ENCODE results near the gene AKT1.

Gene AKT1

GRCh38 chr14:104756477-104757237 is 38.9 kb downstream of the AKT1 start:
- Histone ChIP-seq H3K4me1 (ENCODE audit: low read length) (peaks cover 19% of the 10 kb centered on the region), H3K9me3 (ENCODE audit: insufficient read depth, low read length) (no peaks in the 10 kb centered on the region), H3K9ac (ENCODE audit: low read length) (no peak overlapping the region), H3K4me2 (ENCODE audit: low read length) (no peak overlapping the region), H4K20me1 (ENCODE audit: insufficient read depth, low read length) (no peaks in the 10 kb centered on the region; the same call in 1 of the 2 replicates), H2AFZ (ENCODE audit: low read depth, low read length) (no peak overlapping the region), H3K27me3 (ENCODE audit: low read depth, low read length) (no peaks in the 10 kb centered on the region), H3K4me3 (ENCODE audit: low read length) (no peak overlapping the region), H3K79me2 (ENCODE audit: low read length) (peaks cover 45% of the 10 kb centered on the region), H3K36me3 (replicated peaks; ENCODE audit: low read depth, low read length) (peaks cover 32% of the 10 kb centered on the region), H3K27ac (ENCODE audit: low read length) (no peak overlapping the region)
- TF ChIP-seq CTCF (IDR thresholded peaks at IDR 0.05; ENCODE audit: low read depth, low read length) (no peak), EZH2phosphoT487 (IDR thresholded peaks at IDR 0.05; ENCODE audit: low read depth) (no peak)

- H3K4me1 ChIP-seq (ENCODE audit: low read length), result peaks cover 19% of the 10 kb centered on the region
- TF ChIP-seq CTCF (IDR thresholded peaks at IDR 0.05; ENCODE audit: low read depth, low read length), result no peak
- TF ChIP-seq EZH2phosphoT487 (IDR thresholded peaks at IDR 0.05; ENCODE audit: low read depth), result no peak
- H3K27me3 ChIP-seq (ENCODE audit: low read depth, low read length), result no peaks in the 10 kb centered on the region
- H4K20me1 ChIP-seq (ENCODE audit: insufficient read depth, low read length), result no peaks in the 10 kb centered on the region; the same call in 1 of the 2 replicates
- H2AFZ ChIP-seq (ENCODE audit: low read depth, low read length), result no peak overlapping the region
- no peak overlapping the region for H3K9ac ChIP-seq (ENCODE audit: low read length)
- H3K27ac ChIP-seq (ENCODE audit: low read length), result no peak overlapping the region
- peaks cover 23% of the 10 kb centered on the region for H3K36me3 ChIP-seq (replicated peaks; ENCODE audit: low read depth, low read length)
- H3K9me3 ChIP-seq (ENCODE audit: insufficient read depth, low read length), result no peaks in the 10 kb centered on the region
- H3K4me3 ChIP-seq (ENCODE audit: low read length), result no peak overlapping the region
- H3K79me2 ChIP-seq (ENCODE audit: low read length), result peaks cover 45% of the 10 kb centered on the region
- no peak overlapping the region for H3K4me2 ChIP-seq (ENCODE audit: low read length)
Measured at GRCh38 chr14:104755621-104756020, 39.9 kb downstream of the AKT1 start.

DNA sequence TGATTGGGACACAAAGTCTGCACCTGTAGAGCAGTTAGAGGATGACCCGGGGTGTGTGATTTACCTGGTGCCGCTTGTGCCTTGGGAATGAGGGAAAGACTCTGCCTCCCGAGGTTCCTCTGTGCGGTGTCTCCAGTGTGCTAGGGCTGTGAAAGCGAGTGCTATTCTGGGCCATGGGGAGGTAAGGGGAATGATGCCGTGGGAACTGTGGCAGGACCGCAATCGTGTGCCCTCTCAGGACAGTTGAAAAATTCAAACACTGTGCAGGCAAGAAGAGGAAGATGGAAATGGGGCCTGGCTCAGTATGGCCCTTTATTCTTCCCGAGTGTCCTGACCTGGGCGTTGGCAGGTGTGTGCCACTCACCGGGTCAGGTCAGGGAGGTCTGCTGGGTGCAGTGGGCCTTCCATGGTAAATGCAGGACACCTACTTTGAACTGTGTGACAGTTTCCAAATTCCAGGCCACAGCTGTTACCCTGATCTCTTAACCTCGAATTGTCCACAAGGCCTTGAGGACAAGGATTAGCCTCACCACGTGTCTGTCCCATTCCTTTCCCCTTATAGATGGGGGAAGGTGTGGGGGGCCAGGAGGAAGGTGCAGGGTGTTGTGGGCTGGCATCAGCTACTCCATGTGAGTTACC is 41.2 kb downstream of the AKT1 start:
- TF ChIP-seq CTCF (IDR thresholded peaks at IDR 0.05; ENCODE audit: low read depth, low read length), result no peak
- TF ChIP-seq EZH2phosphoT487 (IDR thresholded peaks at IDR 0.05; ENCODE audit: low read depth), result no peak
- H3K27ac ChIP-seq (ENCODE audit: low read length), result no peak overlapping the region
- peaks cover 19% of the 10 kb centered on the region for H3K36me3 ChIP-seq (replicated peaks; ENCODE audit: low read depth, low read length)
- no peaks in the 10 kb centered on the region for H3K9me3 ChIP-seq (ENCODE audit: insufficient read depth, low read length)
- peak overlapping the region; percentile 78 for H3K9ac ChIP-seq (ENCODE audit: low read length)
- H2AFZ ChIP-seq (ENCODE audit: low read depth, low read length), result no peak overlapping the region
- peaks cover 45% of the 10 kb centered on the region for H3K79me2 ChIP-seq (ENCODE audit: low read length)
- H3K4me2 ChIP-seq (ENCODE audit: low read length), result peak overlapping the region; percentile 95
- no peaks in the 10 kb centered on the region; the same call in 1 of the 2 replicates for H4K20me1 ChIP-seq (ENCODE audit: insufficient read depth, low read length)
- H3K27me3 ChIP-seq (ENCODE audit: low read depth, low read length), result no peaks in the 10 kb centered on the region
- peak overlapping the region; percentile 88 for H3K4me3 ChIP-seq (ENCODE audit: low read length)
- H3K4me1 ChIP-seq (ENCODE audit: low read length), result peaks cover 19% of the 10 kb centered on the region

DNA sequence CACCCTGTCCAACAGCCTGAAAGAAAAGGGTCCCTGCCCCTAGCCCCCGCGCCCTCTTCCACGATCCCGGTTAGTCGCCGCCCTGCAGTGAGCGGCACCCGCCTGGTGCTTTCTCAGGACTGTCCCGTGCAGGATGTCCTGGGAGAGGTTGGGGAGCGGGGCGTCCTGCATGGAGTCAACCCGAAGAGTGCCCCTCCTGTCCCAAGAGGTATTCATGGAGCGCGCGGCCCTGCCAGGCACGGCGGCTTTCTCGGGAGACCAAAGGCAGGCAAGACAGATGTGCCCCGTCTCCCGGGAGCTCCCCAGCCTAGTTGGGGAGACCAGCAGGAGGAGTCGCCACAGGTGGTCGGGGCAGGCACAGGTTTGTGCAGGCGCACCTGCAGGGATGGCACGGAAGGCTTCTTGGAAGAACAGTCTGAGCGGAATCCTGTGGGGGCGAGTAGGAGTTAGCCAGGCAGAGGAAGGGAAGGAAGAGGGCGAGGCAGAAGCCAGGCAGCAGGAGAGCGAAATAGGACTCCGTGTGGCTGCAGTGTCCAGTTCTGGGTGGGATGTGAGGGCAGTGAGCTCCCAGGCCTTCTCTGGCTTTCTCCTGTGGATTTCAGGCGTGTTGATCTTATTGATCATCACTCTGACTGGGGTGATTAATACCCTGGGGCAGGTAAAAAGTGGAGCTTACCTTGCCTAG is 41.9 kb downstream of the AKT1 start:
- Histone ChIP-seq H3K36me3 (replicated peaks; ENCODE audit: low read depth, low read length) (peaks cover 12% of the 10 kb centered on the region), H3K27ac (ENCODE audit: low read length) (peak overlapping the region; percentile 29), H3K27me3 (ENCODE audit: low read depth, low read length) (no peaks in the 10 kb centered on the region), H4K20me1 (ENCODE audit: insufficient read depth, low read length) (no peaks in the 10 kb centered on the region; the same call in 1 of the 2 replicates), H3K79me2 (ENCODE audit: low read length) (peaks cover 45% of the 10 kb centered on the region), H2AFZ (ENCODE audit: low read depth, low read length) (no peak overlapping the region), H3K9ac (ENCODE audit: low read length) (peak overlapping the region; percentile 78), H3K9me3 (ENCODE audit: insufficient read depth, low read length) (no peaks in the 10 kb centered on the region), H3K4me2 (ENCODE audit: low read length) (peak overlapping the region; percentile 95), H3K4me1 (ENCODE audit: low read length) (peaks cover 19% of the 10 kb centered on the region), H3K4me3 (ENCODE audit: low read length) (peak overlapping the region; percentile 88)
- no peak for TF ChIP-seq EZH2phosphoT487 (IDR thresholded peaks at IDR 0.05; ENCODE audit: low read depth)

Data from OCI-LY3 (cell line).